Measurements from ENCODE around the gene POLR3H.
A peak's percentile ranks its signal among the peaks of the same experiment; 100 is the strongest.

POLR3H gene

GRCh38 chr22:41518048-41518347, 26.3 kb downstream of the POLR3H start:
- no peak overlapping the region for H3K4me3 ChIP-seq (replicated peaks; ENCODE audit: low read depth, low read length)
- TF ChIP-seq, protein P1, sequence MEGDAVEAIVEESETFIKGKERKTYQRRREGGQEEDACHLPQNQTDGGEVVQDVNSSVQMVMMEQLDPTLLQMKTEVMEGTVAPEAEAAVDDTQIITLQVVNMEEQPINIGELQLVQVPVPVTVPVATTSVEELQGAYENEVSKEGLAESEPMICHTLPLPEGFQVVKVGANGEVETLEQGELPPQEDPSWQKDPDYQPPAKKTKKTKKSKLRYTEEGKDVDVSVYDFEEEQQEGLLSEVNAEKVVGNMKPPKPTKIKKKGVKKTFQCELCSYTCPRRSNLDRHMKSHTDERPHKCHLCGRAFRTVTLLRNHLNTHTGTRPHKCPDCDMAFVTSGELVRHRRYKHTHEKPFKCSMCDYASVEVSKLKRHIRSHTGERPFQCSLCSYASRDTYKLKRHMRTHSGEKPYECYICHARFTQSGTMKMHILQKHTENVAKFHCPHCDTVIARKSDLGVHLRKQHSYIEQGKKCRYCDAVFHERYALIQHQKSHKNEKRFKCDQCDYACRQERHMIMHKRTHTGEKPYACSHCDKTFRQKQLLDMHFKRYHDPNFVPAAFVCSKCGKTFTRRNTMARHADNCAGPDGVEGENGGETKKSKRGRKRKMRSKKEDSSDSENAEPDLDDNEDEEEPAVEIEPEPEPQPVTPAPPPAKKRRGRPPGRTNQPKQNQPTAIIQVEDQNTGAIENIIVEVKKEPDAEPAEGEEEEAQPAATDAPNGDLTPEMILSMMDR (IDR thresholded peaks at IDR 0.05; ENCODE audit: low read length, missing control alignments): no peak
- DNase-seq (ENCODE audit: low read depth): no peak

DNA sequence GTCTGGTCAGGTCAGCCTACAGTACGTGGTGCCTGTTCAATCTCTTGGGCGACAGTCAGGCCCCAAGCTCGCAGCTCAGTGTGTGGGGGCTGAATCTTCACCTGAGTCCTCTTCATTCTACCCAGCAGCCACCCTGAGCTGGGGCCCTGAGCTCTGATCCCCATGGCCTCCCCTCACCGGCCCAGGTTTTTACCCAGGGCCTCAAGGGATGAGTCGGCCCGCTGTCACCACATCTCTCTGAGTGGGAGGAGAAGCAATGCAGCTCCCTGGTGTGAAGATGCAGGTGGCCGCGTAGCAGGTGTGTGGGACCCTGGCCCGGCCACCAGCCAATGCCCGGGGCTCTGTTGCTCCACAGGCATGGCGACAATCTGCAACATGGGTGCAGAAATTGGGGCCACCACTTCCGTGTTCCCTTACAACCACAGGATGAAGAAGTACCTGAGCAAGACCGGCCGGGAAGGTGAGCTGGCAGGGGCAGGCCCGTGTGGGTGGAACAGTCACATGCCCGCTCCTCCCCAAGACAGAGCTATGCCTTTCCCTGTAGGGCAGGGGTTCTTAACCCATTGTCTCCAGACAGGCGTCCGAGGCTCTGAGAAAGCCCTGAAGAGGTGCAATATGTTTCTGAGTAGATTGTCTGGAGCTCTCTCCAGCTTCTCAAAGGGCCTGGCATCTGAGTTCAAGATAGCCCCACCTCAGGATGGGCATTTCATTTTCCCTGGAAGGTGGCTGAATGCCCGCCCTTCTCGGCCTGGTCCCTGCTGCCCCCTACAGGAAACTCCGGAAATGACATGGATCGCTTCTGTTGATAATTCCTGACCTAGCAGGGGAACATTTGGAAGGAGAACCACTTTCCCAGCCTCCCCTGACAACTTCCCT, 26.9 kb downstream of the POLR3H start:
- DNase-seq (ENCODE audit: low read depth): peak; percentile 70
- TF ChIP-seq, protein P1 (IDR thresholded peaks at IDR 0.05; ENCODE audit: low read length, missing control alignments): peak; percentile 88
- H3K4me3 ChIP-seq (replicated peaks; ENCODE audit: low read depth, low read length): no peak overlapping the region

DNA sequence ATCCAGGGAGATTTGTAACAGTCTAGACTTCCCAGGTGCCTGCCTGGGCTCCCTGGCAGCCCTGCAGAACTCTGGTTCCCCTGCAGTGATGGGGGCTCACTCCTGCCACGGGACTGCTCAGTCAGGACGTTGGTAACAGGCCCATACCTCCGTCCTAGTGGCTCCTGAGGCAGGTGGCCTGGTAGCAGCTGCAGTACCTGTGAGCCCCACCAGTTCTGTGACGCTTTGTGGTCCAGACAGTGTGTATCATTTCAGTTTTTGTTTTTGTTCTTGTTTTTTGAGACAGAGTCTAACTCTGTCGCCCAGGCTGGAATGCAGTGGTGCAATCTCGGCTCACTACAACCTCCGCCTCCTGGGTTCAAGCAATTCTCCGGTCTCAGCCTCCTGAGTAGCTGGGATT, 27.8 kb downstream of the POLR3H start:
- TF ChIP-seq, protein P1 (IDR thresholded peaks at IDR 0.05; ENCODE audit: low read length, missing control alignments): no peak
- no peak overlapping the region for H3K4me3 ChIP-seq (replicated peaks; ENCODE audit: low read depth, low read length)
- DNase-seq (ENCODE audit: low read depth): no peak

DNA sequence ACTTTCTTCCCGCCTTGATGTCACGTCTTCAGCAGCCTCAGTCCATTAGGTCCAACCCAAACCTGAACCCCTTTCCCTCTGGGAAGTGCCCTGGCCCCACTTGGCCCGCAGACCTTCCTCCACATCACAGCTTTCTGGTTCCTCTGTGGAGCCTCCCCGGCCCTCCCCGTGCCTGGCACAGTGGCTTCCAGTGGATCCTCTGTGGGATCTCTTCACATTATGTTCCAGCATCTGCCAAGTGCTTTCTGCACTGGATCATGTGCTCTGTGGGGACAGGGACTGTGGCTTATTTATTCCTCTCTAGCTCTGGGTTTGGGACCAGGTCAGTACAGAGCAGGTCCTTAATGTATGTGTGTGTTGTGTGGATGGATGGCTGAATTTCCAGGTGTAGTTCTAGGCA, 30.9 kb downstream of the POLR3H start:
- no peak overlapping the region for H3K4me3 ChIP-seq (replicated peaks; ENCODE audit: low read depth, low read length)
- DNase-seq (ENCODE audit: low read depth): no peak
- TF ChIP-seq, protein P1 (IDR thresholded peaks at IDR 0.05; ENCODE audit: low read length, missing control alignments): no peak

GRCh38 chr22:41512421-41513194, 31.7 kb downstream of the POLR3H start:
- no peak overlapping the region for H3K4me3 ChIP-seq (replicated peaks; ENCODE audit: low read depth, low read length)
- peak; percentile 69 for DNase-seq (ENCODE audit: low read depth)
- TF ChIP-seq, protein P1 (IDR thresholded peaks at IDR 0.05; ENCODE audit: low read length, missing control alignments): no peak

GRCh38 chr22:41511521-41511968, 32.7 kb downstream of the POLR3H start:
- TF ChIP-seq, protein P1 (IDR thresholded peaks at IDR 0.05; ENCODE audit: low read length, missing control alignments): no peak
- no peak overlapping the region for H3K4me3 ChIP-seq (replicated peaks; ENCODE audit: low read depth, low read length)
- no peak for DNase-seq (ENCODE audit: low read depth)

Measured in fibroblast of pulmonary artery (primary cell).